AG04449 (cell line): ENCODE measurements around the gene ZNRD2.

Experiments used
- CTCF ChIA-PET: fragments of 350-600 bp; formaldehyde crosslinking; extraction: SDS; loops from one replicate; lab custom pipeline; 2021; ENCODE audit warnings: antibody characterized with exemption; lab: Yijun Ruan, JAX
- POLR2A ChIA-PET: fragments of 400-600, 350-600 bp; formaldehyde crosslinking; extraction: SDS; loops from one replicate; lab custom pipeline; 2020; ENCODE audit warnings: antibody characterized with exemption, inconsistent platforms; lab: Yijun Ruan, JAX
- DNase-seq: peaks from one replicate; pipeline ENCODE4 v3.0.0-alpha.2; 2010; ENCODE audit warnings: low read depth, low spot score
- H3K4me3 ChIP-seq: 2 replicates; pipeline ENCODE4 v1.5.1; 2011; ENCODE audit warnings: low read depth, mild to moderate bottlenecking, control low read depth, low read length
- TF ChIP-seq, protein P1 (sequence below): IDR thresholded peaks from one replicate; pipeline ENCODE4 v1.5.1; 2011; ENCODE audit warnings: mild to moderate bottlenecking, moderate library complexity, low read length, control low read depth, inconsistent platforms; ENCODE audit not compliant: insufficient read depth; ENCODE audit errors: missing control alignments

The ZNRD2 gene

DNA sequence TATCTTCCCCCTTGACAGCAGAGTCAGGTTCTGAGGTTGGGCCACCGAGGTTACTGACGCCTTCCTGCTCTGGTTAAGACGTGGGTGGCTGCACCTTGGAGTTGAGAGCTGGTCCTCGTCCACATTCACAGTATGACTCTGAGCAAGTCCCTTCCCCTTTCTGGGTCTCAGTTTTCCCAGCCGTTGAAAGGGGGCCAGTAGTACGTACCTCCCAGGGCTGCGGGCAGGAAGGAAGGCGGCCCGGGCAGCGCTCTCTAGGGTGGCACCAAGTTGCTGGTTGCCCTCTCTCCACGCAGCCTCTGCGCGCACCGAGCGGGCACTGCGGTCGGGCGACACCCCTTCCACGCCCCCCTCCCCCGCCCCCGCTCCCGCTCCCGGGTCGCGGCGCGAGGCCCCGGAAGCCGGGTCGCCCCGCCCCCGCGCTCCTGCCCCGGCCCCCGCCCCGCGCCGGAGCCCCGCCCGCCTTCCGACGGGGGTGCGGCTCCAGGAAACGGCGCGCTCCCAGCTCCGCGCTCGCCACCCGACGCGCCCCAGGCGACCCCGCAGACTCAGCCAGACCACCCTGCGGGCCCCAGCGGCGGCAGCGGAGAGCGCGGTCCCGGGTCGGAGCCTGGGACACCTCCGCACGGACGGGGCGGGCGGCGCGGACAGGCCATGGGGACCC, 5.4 kb downstream of the ZNRD2 start, which contains the start of gene EHBP1L1:
Gene EHBP1L1, plus strand, starts transcription at position 486 of the 664 bp plus-strand sequence. CDS start 250 bp downstream, outside the sequence.
- TF ChIP-seq, protein P1, sequence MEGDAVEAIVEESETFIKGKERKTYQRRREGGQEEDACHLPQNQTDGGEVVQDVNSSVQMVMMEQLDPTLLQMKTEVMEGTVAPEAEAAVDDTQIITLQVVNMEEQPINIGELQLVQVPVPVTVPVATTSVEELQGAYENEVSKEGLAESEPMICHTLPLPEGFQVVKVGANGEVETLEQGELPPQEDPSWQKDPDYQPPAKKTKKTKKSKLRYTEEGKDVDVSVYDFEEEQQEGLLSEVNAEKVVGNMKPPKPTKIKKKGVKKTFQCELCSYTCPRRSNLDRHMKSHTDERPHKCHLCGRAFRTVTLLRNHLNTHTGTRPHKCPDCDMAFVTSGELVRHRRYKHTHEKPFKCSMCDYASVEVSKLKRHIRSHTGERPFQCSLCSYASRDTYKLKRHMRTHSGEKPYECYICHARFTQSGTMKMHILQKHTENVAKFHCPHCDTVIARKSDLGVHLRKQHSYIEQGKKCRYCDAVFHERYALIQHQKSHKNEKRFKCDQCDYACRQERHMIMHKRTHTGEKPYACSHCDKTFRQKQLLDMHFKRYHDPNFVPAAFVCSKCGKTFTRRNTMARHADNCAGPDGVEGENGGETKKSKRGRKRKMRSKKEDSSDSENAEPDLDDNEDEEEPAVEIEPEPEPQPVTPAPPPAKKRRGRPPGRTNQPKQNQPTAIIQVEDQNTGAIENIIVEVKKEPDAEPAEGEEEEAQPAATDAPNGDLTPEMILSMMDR = no peak
- ChIA-PET CTCF (interaction anchor here (1.0 to 5.3 kb wide), 6 partner anchors 11 to 34 kb away, joined by 3 to 60 read pairs (median 22); partner anchors contain the start of gene KCNK7), POLR2A (interaction anchor here (0.6 to 2.8 kb wide), 7 partner anchors 11 to 153 kb away, joined by 3 to 18 read pairs (median 4); partner anchors contain the start of gene NEAT1)
- H3K4me3 ChIP-seq = peak within 1 kb of the TSS; percentile 68
- no peak for DNase-seq

DNA sequence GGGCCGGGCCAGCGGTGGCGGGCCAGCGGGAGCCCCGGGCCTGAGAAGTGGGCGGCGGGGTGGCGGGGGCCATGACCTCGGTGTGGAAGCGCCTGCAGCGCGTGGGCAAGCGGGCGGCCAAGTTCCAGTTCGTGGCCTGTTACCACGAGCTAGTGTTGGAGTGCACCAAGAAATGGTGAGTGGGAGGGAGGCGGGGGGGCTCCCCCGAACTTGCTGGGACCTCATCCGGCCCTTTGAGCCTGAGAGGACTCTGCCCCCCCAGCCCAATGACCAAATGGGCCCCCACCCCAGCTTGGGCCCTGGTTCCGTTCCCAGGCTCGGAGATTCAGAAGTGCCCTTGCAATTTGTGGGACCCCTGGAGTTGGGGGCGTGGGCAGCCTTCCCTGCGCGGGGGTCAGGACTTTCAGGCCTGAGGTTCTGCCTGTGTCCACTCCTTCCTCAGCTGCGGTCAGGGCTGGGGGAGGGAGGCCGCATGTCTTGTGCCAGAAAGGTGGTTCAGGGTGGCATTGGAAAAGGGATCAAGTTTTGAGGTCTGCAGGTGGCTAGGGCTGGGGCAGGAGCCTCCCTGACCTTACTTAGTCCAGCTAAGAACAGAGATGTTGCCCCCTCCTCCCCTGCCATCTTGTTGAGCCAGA, 6.1 kb downstream of the ZNRD2 start:
- TF ChIP-seq, protein P1 = no peak
- H3K4me3 ChIP-seq = peak overlapping the region; percentile 68
- DNase-seq = no peak
- POLR2A ChIA-PET = interaction anchor here (0.7 to 2.8 kb wide), 7 partner anchors 11 to 153 kb away, joined by 3 to 18 read pairs (median 4); partner anchors contain the start of genes NEAT1 and SIPA1
- CTCF ChIA-PET = interaction anchor here (1.0 to 5.3 kb wide), 7 partner anchors 10 to 46 kb away, joined by 3 to 60 read pairs (median 9); partner anchors contain the start of gene KCNK7

DNA sequence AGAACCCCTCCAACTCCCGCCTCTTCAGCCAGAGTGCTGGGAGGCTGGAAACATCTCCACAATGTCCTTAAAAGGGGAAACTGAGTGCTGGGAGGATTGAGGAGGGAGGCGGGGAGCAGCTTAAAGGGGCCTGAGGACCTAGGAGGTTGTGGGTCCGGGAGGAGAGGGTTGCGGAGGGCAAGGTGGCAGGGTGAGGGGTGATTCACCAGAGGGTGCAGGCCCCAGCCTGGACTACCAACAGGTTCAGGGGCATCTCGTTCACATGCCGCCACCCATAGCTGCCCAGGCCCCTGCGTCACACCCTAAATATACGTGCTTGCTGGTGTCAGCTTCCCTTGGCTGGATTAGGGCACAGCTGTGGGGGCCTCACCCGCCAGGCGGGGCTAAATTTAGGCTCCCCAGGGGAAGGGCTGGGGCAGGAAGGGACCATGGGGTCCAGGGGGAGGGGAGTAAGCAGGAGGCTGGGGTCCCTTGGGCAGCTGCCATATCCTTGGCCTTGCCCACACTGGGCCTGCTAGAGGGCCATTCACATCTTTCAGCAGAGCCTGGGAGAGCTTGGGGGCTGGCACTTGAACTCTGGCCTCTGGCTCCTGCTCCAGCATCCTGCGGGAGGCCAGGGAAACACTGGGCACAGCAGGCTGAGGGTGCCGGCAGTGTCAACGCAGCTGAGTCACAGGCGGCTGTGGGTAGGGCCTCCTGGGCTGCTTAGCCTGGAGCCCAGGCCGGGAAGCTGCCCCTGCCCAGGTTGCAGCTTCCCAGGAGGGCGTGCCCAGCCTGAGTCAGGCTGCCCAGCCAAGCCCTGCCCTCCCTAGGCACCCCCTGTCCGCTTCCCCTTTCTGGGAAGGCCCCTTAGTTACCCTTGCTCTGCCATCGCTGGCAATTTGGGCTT, 6.8 kb downstream of the ZNRD2 start:
- DNase-seq = no peak
- ChIA-PET POLR2A (interaction anchor here (0.7 to 2.8 kb wide), 6 partner anchors 10 to 154 kb away, joined by 3 to 18 read pairs (median 5); partner anchors contain the start of genes NEAT1 and SIPA1), CTCF (interaction anchor here (0.9 to 5.3 kb wide), 9 partner anchors 9 to 56 kb away, joined by 3 to 60 read pairs (median 5); partner anchors contain the start of gene KCNK7)
- peak overlapping the region; percentile 68 for H3K4me3 ChIP-seq
- TF ChIP-seq, protein P1 = no peak

DNA sequence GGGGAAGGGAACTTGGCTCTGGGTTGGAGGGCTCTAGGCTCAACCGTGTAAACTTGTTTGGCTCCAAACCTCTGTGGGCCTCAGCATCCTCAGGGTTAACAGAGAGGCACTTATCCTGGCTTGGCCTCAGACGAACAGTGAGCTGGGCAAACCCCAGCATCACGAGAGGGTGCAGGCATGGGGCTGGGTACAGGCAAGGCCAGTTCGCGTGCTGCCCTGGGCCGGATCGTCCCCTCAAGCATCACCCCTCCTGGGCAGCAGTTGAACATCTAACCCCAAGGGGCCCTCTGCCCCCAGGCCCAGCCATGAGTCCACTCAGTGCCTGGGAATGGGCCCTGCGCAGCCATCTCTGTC, 7.5 kb downstream of the ZNRD2 start:
- ChIA-PET POLR2A (interaction anchor here (0.9 to 2.8 kb wide), 3 partner anchors 9 to 100 kb away, joined by 3 to 18 read pairs (median 10); no protein-coding TSS in a partner anchor), CTCF (interaction anchor here (0.9 to 5.3 kb wide), 5 partner anchors 9 to 56 kb away, joined by 3 to 60 read pairs (median 34); partner anchors contain the start of gene KCNK7)
- TF ChIP-seq, protein P1 = no peak
- peak overlapping the region; percentile 68; the same call in 1 of the 2 replicates for H3K4me3 ChIP-seq
- DNase-seq = no peak

DNA sequence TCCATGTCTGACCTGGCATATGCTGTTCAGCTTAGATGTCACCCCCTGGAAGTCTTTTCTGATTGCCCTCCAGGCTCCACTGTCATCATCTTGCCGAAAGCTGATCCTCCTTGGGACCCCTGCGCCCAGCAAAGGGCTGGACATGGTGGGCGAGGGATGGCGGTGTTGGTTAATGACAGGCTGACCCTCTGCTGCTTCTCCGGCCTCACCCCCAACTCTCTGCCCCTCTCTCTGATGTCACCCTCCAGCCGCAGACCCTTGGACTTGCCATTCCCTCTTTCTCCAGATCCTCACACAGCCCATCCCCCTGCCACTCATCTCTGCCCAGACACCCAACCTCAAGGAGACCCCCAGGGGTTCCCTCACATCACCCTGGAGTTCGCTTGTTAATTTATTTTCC, 7.9 kb downstream of the ZNRD2 start:
- H3K4me3 ChIP-seq = no peak overlapping the region
- ChIA-PET CTCF (interaction anchor here (3.9 to 5.3 kb wide), 3 partner anchors 8 to 37 kb away, joined by 34 to 60 read pairs (median 46); partner anchors contain the start of gene KCNK7), POLR2A (interaction anchor here (0.5 to 2.8 kb wide), 3 partner anchors 9 to 61 kb away, joined by 3 to 18 read pairs (median 4); partner anchors contain the start of gene KCNK7)
- DNase-seq = no peak
- TF ChIP-seq, protein P1 = no peak
